Measurements from ENCODE around the gene TUBGCP6.

TUBGCP6 gene

DNA sequence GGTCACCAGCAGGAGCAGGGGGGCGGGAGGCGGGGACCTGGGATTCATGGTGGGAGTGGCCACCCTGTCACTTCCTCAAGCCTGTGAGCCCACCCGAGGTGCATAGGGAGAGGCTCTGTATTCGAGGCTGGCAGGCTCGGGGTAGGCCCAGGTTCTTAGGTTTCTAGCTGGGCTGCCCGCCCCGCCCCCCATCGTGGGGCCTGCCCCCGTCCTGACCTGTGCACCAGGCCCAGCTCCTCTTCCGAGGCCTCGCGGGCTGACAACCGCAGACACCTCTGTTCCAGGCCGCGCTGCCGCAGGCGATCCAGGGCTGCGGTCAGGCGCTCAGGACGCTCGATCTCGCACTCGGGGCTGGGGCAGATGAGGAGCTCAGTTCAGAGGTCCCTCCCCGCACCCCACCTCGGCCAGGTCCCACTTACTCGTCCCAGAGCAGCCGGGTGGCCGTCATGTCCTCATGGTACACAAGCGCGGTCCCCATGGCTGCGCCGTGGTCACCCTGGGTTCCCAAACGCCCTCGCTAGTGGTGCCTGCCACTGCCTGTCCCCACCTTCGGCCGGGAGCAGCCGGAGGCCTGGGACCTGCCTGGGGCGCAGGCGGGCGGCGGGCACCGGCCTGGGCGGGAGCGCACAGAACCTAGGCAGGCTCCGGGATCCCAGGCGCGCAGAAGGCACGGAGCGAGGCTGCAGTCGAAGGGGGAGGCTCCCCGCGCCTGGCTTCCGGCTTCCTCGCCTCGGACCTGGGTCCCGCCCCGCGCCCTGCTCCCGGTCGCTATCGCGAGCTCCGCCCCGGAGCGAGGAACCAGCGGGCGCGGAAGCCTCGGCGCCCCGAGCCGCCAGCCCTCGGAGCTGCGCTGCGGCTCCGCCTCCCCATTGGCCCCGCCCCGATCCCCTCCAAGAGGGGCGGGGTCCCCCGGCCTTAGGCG is 6.0 kb upstream of the TUBGCP6 start, which contains the start of gene HDAC10:
Gene HDAC10, minus strand, starts transcription at position 711 of the 922 bp plus-strand sequence. Its CDS starts 233 bp downstream, at position 478.
- peak; percentile 45 for DNase-seq

DNA sequence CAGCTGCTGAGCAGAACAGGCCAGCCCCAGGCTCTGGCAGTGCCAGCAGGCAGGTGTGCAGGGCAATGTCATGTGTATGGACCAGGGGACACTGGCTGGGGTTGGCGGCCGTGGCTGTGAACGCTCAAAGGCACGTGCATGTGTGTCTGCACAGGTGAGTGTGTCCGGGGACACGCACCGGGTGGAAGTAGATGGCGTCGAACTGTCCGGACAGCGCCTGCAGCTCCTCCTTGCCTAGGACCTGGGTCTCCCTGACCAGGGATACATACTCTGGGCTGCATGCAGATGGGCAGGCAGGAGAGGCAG is 5.4 kb upstream of the TUBGCP6 start:
- no peak for DNase-seq

DNA sequence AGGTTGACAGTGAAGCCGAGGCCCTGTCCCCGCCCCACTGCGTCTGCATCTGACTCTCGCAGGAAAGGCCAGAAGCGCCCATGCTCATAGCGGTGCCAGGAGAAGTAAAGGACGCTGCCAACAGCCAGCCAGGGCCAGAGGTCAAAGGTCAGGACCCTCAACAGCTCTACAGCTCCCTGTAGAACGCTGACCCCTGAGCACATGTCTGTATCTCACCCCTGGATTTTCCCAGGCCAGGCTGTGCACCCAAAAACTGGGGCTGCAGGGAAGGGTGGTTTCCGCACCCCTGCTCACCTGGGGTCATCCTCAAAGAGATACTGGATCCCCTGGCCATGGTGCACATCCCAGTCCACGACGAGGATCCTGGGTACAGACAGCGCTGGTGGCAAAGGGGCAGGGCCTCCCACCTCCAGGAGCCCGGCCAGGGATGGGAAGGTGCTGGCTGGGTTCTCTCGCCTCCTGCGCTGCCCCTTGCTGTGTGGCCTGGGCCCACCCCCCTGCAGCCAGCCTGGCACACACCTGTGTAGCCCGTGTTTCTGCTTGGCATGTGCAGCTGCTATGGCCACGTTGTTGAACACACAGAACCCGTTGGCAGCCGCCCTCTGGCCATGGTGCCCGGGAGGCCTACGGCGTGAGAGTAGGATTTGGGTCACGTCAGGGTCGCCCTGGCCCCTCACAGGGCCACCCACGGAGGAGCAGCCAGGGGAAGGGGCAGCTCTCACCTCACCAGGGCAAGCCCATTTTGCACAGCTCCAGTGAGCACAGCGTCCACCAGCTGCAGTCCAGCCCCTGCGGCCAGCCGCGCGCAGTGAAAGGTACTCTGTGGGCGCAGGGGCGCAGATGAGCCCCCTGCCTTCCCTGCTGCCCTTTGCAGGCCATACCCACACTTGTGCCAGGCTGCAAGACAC is 4.8 kb upstream of the TUBGCP6 start:
- DNase-seq, result no peak

DNA sequence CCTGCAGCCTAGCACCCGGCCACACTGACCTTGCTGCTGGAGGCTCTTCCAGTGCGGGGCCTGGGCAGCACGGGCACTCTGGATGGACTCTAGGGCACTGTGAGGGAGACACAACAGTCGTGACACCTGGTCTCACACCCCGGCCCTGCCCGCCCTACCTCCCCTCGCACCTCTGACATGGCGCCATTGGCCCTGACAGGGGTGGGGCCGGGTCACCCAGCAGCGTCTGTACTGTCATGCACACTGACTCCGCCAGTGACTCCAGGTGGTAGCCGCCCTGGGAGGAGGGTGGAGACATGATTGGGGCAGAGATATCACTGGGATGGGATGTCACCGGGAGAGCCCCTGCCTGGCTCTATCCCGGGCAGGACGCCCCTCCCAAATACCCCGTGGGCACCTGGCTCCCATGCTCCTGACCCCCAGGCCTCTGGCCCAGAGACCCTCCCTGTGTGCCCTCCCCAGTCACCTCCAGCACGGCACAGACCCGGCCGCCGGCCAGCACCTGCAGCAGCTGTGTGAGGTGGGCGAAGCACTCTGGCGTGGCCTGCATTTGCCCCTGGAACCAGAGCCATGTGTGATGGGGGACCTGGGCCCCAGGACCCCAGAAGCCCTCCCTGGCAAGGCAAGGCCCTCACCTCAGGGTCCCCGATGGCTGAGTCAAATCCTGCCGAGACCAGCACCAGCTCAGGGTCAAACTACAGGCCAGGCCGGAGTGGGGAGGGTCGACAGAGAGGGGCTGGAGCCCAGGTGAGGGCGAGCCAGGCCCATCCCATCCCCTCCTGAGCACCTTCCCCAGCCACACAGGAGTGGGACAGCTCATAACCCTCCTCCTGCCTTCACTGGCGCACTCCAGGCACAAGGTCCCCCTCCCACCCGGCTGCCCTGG is 3.6 kb upstream of the TUBGCP6 start:
- no peak for DNase-seq

GRCh38 chr22:50247748-50248147 is 2.9 kb upstream of the TUBGCP6 start:
- DNase-seq, result no peak

GRCh38 chr22:50246242-50247175 is 1.7 kb upstream of the TUBGCP6 start:
- no peak for DNase-seq

- DNase-seq, result no peak
Observed at GRCh38 chr22:50245214-50246072, 620 bp upstream of the TUBGCP6 start.

GRCh38 chr22:50243685-50244419 is 971 bp downstream of the TUBGCP6 start:
- DNase-seq, result no peak

GRCh38 chr22:50242406-50242949 is 2.3 kb downstream of the TUBGCP6 start:
- DNase-seq, result no peak

- DNase-seq, result no peak
Observed at GRCh38 chr22:50238755-50239154, 6.1 kb downstream of the TUBGCP6 start.

GRCh38 chr22:50236731-50237409 is 8.0 kb downstream of the TUBGCP6 start:
- no peak for DNase-seq

DNA sequence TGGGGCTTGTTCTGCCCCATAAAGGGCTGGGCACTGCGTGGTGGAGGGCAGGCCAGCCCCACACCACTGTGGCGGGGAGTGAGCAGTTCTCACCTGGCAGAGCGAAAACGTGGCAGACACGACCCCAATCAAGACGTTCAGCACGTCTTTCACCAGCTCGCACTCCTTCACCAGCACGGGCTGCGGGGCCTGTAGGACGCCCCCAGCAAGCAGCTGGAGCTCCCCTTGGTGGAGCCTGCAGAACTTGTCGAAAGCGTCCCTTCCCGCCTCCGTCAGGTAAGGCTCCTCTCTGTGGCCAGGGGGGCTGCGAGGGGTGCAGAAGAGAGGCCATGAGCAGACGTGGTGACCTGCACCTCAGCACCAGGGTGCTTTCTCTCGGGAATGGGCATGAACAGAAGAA is 11.6 kb downstream of the TUBGCP6 start:
- DNase-seq, result no peak

DNA sequence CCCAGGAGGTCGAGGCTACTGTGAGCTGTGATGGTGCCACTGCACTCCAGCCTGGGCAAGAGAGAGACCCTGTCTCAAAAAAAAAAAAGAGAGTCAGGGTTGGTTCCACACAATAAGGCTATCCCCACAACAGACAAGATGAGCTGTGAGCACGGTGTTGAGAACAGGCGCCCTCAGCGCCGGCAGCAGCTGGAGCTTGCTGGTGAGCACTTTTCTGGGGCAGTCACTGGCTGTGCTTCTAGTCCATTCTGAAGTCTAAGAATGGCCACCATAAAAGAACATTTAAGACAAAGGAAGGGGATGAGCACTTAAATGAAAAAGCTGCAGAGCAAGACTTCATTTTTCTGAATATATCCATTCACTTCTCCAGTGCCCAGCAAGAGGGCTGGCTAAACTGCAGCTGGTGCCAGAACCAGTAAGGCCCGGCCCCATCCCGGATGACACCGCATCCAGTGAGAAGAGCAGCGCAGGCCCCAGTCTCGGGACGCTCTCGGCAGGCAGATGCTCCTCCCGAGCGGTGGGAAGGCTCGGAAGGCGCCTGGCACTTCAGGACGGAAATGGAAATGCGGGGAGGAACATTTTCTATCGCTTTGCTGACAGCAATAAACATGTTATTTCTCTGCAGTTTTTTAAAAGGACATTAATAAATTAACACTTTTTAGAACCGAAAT is 12.2 kb downstream of the TUBGCP6 start:
- no peak for DNase-seq

DNA sequence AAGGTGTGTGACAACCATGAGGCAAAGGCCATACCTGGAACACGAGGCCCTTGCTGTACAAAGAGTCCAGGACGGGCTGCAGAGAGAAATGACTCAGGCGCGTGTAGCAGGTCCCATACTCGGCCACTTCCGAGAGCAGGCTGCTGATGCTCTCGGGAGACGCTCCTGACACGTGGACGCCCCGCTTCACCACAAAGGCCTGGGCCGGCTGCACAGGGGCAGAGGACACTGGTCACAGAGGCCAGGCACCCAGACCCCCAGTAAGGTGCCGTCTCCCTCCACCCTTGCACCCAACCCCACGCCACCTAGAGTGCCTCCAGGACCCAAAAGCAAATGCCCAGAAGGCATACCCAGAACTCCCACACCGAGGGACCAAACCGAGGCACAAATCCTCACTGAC is 15.5 kb downstream of the TUBGCP6 start:
- DNase-seq, result no peak

- no peak for DNase-seq
Observed at GRCh38 chr22:50228366-50228765, 16.5 kb downstream of the TUBGCP6 start.

DNA sequence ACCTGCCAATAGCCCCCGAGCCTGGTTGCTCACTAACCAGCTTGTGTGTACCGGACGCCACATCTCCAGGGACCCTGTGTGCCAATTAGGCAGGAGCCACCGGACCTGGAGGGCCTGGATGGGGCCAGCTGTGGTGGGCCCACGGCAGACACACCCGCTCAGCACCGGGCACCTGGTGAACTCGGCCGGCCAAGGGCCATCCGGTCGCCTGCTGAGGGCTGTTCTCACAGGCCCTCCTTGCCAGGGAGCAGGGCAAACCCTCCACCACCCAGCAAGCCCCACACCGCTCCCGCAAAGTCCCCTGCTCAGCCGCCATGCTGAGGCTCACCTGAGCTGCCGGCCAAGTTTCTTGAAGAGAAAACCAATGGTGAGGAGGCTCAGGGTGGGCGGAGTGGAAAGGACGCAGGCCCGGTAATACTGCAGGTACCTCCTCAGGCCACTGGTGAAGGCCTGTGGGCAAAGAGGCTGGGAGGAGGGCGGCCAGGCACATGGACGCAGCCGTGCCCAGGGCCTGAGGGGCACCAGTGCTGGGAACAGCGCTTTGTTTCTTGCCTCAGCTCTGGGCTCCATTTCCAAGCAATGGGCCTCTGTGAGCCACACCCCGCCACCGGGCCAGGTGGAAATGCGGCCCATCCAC is 17.1 kb downstream of the TUBGCP6 start:
- DNase-seq, result no peak

DNA sequence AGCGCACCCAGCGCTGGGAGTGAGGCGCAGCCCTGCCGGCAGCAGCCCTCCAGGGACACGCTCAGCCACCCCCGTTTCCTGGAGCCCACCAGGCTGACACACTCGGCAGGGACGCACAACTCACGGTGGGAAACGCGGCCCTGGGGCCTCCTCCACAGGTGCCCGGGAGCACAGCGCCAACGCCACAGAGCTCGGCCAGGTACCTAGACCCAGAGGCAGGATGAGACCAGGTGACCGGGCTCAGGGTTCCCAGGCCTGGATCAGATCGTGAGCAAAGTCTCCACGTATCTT is 18.0 kb downstream of the TUBGCP6 start:
- DNase-seq, result no peak
